ENCODE results near the gene KCNF1. TPM values are rescaled to one million over a fixed set of nuclear protein-coding genes. Genes with fewer than 3 reads are reported as not detected.

Gene KCNF1
- total and polyA plus RNA-seq, 12 donors = 0.10 to 0.42 (median 0.24) TPM; not detected in 4

GRCh38 chr2:10922307-10923007, 10.7 kb downstream of the KCNF1 start:
- ATAC-seq = no peak
- 71 to 82% methylated on average over 20 of the region's 20 CpGs for WGBS, 2 donors
- H3K4me3 ChIP-seq = no peak overlapping the region
- intact Hi-C loops (cut with DNase I) = loop anchor here in 1 of 10 donors (10.0 kb wide), 1 partner anchor 182 kb away; no protein-coding TSS in a partner anchor
- H3K36me3 ChIP-seq = no peaks in the 10 kb centered on the region
- no peak for DNase-seq
- no peak overlapping the region for H3K27ac ChIP-seq
- peaks cover 0 to 56% (median 18%) of the 10 kb centered on the region in 7 donors for H3K27me3 ChIP-seq
- H3K9me3 ChIP-seq = no peaks in the 10 kb centered on the region
- no peak for TF ChIP-seq CTCF (IDR thresholded peaks at IDR 0.05)
- peaks cover 0 to 8% (median 5%) of the 10 kb centered on the region in 9 donors for H3K4me1 ChIP-seq

- Histone ChIP-seq H3K4me1 (peaks cover 0 to 8% (median 5%) of the 10 kb centered on the region in 9 donors), H3K4me3 (no peak overlapping the region), H3K36me3 (no peaks in the 10 kb centered on the region), H3K27me3 (peaks cover 0 to 58% (median 18%) of the 10 kb centered on the region in 7 donors), H3K27ac (no peak overlapping the region), H3K9me3 (no peaks in the 10 kb centered on the region)
- intact Hi-C loops (cut with DNase I) = loop anchor here in 1 of 10 donors (10.0 kb wide), 1 partner anchor 182 kb away; no protein-coding TSS in a partner anchor
- ATAC-seq (no peak), DNase-seq (no peak)
- no peak for TF ChIP-seq CTCF (IDR thresholded peaks at IDR 0.05)
- 86 to 88% methylated on average over 7 of the region's 7 CpGs for whole genome bisulfite sequencing, 2 donors
Measured at GRCh38 chr2:10923008-10923375, 11.3 kb downstream of the KCNF1 start.

- H3K4me1 ChIP-seq = peaks cover 0 to 5% (median 3%) of the 10 kb centered on the region in 9 donors
- H3K27ac ChIP-seq = no peak overlapping the region
- intact Hi-C loops (cut with DNase I) = loop anchor here in 1 of 10 donors (10.0 kb wide), 1 partner anchor 181 kb away; no protein-coding TSS in a partner anchor
- H3K4me3 ChIP-seq = no peak overlapping the region
- H3K27me3 ChIP-seq = peaks cover 0 to 65% (median 21%) of the 10 kb centered on the region in 7 donors
- no peak for ATAC-seq
- H3K9me3 ChIP-seq = no peaks in the 10 kb centered on the region
- TF ChIP-seq CTCF (IDR thresholded peaks at IDR 0.05) = no peak
- no peaks in the 10 kb centered on the region for H3K36me3 ChIP-seq
- WGBS, 2 donors = 80 to 85% methylated on average over 6 of the region's 6 CpGs
- DNase-seq = no peak
Measured at GRCh38 chr2:10923965-10924364, 12.2 kb downstream of the KCNF1 start.

GRCh38 chr2:10924441-10924840, 12.7 kb downstream of the KCNF1 start:
- Histone ChIP-seq H3K36me3 (no peaks in the 10 kb centered on the region), H3K4me3 (no peak overlapping the region), H3K27me3 (peaks cover 0 to 61% (median 21%) of the 10 kb centered on the region in 7 donors), H3K27ac (no peak overlapping the region), H3K9me3 (no peaks in the 10 kb centered on the region), H3K4me1 (peaks cover 0 to 1% (median 0%) of the 10 kb centered on the region in 9 donors)
- WGBS, 2 donors = 93 to 98% methylated on average over 5 of the region's 5 CpGs
- intact Hi-C loops (cut with DNase I) = loop anchor here in 1 of 10 donors (10.0 kb wide), 1 partner anchor 180 kb away; no protein-coding TSS in a partner anchor
- ATAC-seq (no peak), DNase-seq (no peak)
- TF ChIP-seq CTCF (IDR thresholded peaks at IDR 0.05) = no peak
